ENCODE results near the gene LRP8. TPM values are rescaled to one million over a fixed set of nuclear protein-coding genes. Genes with fewer than 3 reads are reported as not detected.

Gene LRP8
- total and polyA plus RNA-seq, 2 of the 13 experiments (the other 11 are each of a cell fraction or from before 2014, with no cell fraction given): 17.3 to 17.4 TPM

DNA sequence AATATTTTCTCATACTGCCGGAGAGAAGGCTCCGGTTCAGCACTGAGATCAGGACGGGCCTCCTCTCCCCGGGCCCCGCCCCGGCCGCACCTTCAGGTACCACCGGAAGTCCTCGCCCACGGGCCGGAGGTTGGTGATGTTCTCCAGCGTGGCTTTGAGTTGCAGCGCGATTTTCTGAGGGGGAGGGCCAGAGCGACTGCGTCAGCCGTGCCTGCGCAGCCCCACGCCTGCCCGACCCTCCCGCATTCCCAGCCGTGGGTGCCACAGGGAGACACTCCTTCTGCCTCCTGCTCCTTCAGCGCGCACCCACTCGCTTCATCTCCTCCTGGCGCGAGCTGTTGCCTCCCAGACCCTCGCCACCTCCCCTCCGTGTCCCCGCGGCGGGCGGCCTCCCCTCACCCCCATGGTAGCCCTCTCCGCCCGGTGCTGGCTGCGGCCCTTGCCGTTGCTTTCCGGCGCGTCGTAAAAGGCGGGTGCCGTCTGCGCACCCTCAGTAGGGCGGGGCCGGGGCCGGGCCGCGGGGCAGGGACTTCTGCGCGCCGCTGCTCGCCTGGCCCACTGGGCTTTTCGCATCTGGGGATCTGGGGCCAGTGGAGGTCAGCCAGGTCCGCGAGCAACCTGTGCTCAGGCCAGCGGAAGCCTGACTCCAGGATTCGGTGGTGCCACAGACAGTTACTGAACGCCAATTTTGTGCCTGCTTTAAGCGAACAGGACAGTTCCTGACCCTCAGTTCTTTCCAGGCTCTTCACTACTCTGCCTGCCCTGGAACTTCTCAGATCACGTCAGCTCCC, 107.5 kb downstream of the LRP8 start, which contains the start of gene CZIB (continued):
- TF ChIP-seq, protein P1, sequence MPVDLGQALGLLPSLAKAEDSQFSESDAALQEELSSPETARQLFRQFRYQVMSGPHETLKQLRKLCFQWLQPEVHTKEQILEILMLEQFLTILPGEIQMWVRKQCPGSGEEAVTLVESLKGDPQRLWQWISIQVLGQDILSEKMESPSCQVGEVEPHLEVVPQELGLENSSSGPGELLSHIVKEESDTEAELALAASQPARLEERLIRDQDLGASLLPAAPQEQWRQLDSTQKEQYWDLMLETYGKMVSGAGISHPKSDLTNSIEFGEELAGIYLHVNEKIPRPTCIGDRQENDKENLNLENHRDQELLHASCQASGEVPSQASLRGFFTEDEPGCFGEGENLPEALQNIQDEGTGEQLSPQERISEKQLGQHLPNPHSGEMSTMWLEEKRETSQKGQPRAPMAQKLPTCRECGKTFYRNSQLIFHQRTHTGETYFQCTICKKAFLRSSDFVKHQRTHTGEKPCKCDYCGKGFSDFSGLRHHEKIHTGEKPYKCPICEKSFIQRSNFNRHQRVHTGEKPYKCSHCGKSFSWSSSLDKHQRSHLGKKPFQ (CRISPR knock-in tag; IDR thresholded peaks at IDR 0.05; ENCODE audit: insufficient replicate concordance): no peak
- TF ChIP-seq ZNF44 (CRISPR knock-in tag; IDR thresholded peaks at IDR 0.05) (peak; percentile 71), HOXA9 (CRISPR knock-in tag; IDR thresholded peaks at IDR 0.05; ENCODE audit: borderline replicate concordance) (peak; percentile 89), SRF (IDR thresholded peaks at IDR 0.05; ENCODE audit: low read depth, low read length) (no peak), TP53 (CRISPR knock-in tag; conservative IDR thresholded peaks at IDR 0.05) (0 out of 2 replicates have a peak, but pooled peaks have one; percentile 79), STAT5B (CRISPR knock-in tag; IDR thresholded peaks at IDR 0.05) (no peak), ZNF737 (CRISPR knock-in tag; IDR thresholded peaks at IDR 0.05; ENCODE audit: borderline replicate concordance) (no peak), HMG20B (CRISPR knock-in tag; conservative IDR thresholded peaks at IDR 0.05) (0 out of 2 replicates have a peak, but pooled peaks have one; percentile 15), YY1 (IDR thresholded peaks at IDR 0.05; ENCODE audit: insufficient read depth, insufficient replicate concordance, low read depth, low read length) (peak; percentile 69), MIER3 (CRISPR knock-in tag; IDR thresholded peaks at IDR 0.05; ENCODE audit: borderline replicate concordance) (peak; percentile 79; the same call in 1 of the 2 replicates), MYNN (CRISPR knock-in tag; IDR thresholded peaks at IDR 0.05; ENCODE audit: low read depth) (no peak), ZNF724P (CRISPR knock-in tag; IDR thresholded peaks at IDR 0.05; ENCODE audit: borderline replicate concordance) (0 out of 2 replicates have a peak, but pooled peaks have one; percentile 35), HNRNPK (IDR thresholded peaks at IDR 0.05; ENCODE audit: low read depth, low read length, poor library complexity, severe bottlenecking) (peak; percentile 93)
- TF ChIP-seq, protein P2, sequence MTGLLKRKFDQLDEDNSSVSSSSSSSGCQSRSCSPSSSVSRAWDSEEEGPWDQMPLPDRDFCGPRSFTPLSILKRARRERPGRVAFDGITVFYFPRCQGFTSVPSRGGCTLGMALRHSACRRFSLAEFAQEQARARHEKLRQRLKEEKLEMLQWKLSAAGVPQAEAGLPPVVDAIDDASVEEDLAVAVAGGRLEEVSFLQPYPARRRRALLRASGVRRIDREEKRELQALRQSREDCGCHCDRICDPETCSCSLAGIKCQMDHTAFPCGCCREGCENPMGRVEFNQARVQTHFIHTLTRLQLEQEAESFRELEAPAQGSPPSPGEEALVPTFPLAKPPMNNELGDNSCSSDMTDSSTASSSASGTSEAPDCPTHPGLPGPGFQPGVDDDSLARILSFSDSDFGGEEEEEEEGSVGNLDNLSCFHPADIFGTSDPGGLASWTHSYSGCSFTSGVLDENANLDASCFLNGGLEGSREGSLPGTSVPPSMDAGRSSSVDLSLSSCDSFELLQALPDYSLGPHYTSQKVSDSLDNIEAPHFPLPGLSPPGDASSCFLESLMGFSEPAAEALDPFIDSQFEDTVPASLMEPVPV (CRISPR knock-in tag; IDR thresholded peaks at IDR 0.05): peak; percentile 72; the same call in 1 of the 2 replicates
- TF ChIP-seq, protein P3, sequence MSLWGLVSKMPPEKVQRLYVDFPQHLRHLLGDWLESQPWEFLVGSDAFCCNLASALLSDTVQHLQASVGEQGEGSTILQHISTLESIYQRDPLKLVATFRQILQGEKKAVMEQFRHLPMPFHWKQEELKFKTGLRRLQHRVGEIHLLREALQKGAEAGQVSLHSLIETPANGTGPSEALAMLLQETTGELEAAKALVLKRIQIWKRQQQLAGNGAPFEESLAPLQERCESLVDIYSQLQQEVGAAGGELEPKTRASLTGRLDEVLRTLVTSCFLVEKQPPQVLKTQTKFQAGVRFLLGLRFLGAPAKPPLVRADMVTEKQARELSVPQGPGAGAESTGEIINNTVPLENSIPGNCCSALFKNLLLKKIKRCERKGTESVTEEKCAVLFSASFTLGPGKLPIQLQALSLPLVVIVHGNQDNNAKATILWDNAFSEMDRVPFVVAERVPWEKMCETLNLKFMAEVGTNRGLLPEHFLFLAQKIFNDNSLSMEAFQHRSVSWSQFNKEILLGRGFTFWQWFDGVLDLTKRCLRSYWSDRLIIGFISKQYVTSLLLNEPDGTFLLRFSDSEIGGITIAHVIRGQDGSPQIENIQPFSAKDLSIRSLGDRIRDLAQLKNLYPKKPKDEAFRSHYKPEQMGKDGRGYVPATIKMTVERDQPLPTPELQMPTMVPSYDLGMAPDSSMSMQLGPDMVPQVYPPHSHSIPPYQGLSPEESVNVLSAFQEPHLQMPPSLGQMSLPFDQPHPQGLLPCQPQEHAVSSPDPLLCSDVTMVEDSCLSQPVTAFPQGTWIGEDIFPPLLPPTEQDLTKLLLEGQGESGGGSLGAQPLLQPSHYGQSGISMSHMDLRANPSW (CRISPR knock-in tag; IDR thresholded peaks at IDR 0.05; ENCODE audit: borderline replicate concordance): peak; percentile 81; the same call in 1 of the 2 replicates
- TF ChIP-seq, protein P4, sequence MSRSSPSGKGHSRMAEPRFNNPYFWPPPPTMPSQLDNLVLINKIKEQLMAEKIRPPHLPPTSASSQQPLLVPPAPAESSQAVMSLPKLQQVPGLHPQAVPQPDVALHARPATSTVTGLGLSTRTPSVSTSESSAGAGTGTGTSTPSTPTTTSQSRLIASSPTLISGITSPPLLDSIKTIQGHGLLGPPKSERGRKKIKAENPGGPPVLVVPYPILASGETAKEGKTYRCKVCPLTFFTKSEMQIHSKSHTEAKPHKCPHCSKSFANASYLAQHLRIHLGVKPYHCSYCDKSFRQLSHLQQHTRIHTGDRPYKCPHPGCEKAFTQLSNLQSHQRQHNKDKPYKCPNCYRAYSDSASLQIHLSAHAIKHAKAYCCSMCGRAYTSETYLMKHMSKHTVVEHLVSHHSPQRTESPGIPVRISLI (CRISPR knock-in tag; IDR thresholded peaks at IDR 0.05; ENCODE audit: borderline replicate concordance): peak; percentile 53; the same call in 1 of the 2 replicates
- TF ChIP-seq, protein P5, sequence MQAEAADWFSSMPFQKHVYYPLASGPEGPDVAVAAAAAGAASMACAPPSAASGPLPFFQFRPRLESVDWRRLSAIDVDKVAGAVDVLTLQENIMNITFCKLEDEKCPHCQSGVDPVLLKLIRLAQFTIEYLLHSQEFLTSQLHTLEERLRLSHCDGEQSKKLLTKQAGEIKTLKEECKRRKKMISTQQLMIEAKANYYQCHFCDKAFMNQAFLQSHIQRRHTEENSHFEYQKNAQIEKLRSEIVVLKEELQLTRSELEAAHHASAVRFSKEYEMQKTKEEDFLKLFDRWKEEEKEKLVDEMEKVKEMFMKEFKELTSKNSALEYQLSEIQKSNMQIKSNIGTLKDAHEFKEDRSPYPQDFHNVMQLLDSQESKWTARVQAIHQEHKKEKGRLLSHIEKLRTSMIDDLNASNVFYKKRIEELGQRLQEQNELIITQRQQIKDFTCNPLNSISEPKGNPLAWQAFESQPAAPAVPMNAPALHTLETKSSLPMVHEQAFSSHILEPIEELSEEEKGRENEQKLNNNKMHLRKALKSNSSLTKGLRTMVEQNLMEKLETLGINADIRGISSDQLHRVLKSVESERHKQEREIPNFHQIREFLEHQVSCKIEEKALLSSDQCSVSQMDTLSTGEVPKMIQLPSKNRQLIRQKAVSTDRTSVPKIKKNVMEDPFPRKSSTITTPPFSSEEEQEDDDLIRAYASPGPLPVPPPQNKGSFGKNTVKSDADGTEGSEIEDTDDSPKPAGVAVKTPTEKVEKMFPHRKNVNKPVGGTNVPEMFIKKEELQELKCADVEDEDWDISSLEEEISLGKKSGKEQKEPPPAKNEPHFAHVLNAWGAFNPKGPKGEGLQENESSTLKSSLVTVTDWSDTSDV (CRISPR knock-in tag; IDR thresholded peaks at IDR 0.05): 0 out of 2 replicates have a peak, but pooled peaks have one; percentile 48
